ENCODE measurements around the gene SLC24A3. TPM values are rescaled to one million over a fixed set of nuclear protein-coding genes. Genes with fewer than 3 reads are reported as not detected.

Gene SLC24A3
- total and polyA plus RNA-seq, 2 of the 13 experiments (the other 11 are each of a cell fraction or from before 2014, with no cell fraction given): not detected

DNA sequence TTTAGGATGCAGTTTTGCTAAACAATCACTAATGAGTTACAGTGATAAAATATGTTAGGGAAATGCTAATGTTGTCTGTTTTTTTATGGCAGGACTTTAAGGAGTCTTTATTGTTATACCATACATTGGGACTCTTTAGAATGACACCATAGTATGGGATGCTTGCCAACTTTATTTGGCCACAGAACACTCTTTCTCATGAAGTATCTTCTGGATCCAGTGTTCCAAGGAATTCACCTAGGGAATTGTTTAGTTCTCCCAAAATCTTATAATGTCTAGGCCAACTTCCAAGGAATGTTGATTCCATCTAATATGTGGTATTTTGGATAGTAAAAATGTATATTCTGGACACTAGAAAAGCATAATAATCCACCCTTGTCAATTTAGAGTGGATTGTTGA, 548.9 kb downstream of the SLC24A3 start (continued):
- TF ChIP-seq NR2F6 (IDR thresholded peaks at IDR 0.05) (no peak), NR2F6 (CRISPR knock-in tag; IDR thresholded peaks at IDR 0.05) (no peak), ZNF343 (CRISPR knock-in tag; IDR thresholded peaks at IDR 0.05) (no peak), SNAPC2 (CRISPR knock-in tag; IDR thresholded peaks at IDR 0.05) (no peak), NCOR1 (IDR thresholded peaks at IDR 0.05; ENCODE audit: borderline replicate concordance, low read length) (no peak), MED13 (CRISPR knock-in tag; IDR thresholded peaks at IDR 0.05) (no peak)
- TF ChIP-seq, protein P1, sequence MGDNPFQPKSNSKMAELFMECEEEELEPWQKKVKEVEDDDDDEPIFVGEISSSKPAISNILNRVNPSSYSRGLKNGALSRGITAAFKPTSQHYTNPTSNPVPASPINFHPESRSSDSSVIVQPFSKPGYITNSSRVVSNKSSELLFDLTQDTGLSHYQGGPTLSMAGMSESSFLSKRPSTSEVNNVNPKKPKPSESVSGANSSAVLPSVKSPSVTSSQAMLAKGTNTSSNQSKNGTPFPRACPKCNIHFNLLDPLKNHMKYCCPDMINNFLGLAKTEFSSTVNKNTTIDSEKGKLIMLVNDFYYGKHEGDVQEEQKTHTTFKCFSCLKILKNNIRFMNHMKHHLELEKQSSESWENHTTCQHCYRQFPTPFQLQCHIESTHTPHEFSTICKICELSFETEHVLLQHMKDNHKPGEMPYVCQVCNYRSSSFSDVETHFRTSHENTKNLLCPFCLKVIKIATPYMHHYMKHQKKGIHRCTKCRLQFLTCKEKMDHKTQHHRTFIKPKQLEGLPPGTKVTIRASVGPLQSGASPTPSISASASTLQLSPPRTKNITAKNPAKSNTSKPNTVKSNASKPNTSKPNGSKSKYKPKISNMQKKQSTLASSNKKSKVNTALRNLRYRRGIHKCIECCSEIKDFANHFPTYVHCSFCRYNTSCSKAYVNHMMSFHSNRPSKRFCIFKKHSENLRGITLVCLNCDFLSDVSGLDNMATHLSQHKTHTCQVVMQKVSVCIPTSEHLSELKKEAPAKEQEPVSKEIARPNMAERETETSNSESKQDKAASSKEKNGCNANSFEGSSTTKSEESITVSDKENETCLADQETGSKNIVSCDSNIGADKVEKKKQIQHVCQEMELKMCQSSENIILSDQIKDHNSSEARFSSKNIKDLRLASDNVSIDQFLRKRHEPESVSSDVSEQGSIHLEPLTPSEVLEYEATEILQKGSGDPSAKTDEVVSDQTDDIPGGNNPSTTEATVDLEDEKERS (CRISPR knock-in tag; IDR thresholded peaks at IDR 0.05): no peak

DNA sequence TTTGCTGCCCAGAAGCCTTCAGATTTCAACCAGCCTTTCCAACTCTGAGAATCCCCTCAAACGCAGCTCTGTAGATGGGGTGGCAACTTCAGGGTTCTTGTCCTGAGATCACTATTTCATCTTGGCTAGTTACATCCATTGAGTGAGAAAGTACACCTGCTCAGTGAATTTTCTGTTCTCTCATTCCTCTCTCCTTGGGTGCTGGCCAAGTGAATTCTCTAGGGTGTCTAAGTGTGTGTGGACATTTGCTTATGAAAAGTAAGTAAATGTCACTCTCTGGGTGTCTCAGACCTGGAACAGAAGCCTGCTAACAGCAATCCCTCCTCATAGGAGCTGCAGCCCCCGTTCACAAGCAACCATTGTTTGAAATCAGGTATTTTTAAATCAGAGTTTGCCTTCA, 549.4 kb downstream of the SLC24A3 start:
- TF ChIP-seq TEAD3 (CRISPR knock-in tag; optimal IDR thresholded peaks at IDR 0.05; ENCODE audit: borderline replicate concordance): no peak
- TF ChIP-seq ZNF616 (CRISPR knock-in tag; IDR thresholded peaks at IDR 0.05; ENCODE audit: low read depth): no peak

More for the DNA sequence above, 549.4 kb downstream of the SLC24A3 start:
- WGBS (ENCODE audit: low lambda C conversion rate): 75% methylated on average over 2 of the region's 2 CpGs
- ChIA-PET CTCF (ENCODE audit: low intra/inter-chr PET ratio, low total read pairs) (no interaction called here), POLR2A (no interaction called here)
- peaks cover 0 to 21% of the 10 kb centered on the region in 2 experiments; a peak in 2 of 5 replicates for H3K27me3 ChIP-seq (ENCODE audit: control insufficient read depth in 1 of 2, insufficient read depth in 2 of 2, low read length in 2 of 2)
- intact Hi-C loops (cut with micrococcal nuclease; ENCODE audit: unreplicated experiment): no loop called here
- H3K4me2 ChIP-seq (ENCODE audit: low read depth, low read length): no peak overlapping the region
- no peaks in the 10 kb centered on the region for H3K9me3 ChIP-seq (ENCODE audit: low read length)
- no peak for DNase-seq (ENCODE audit: low spot score)
- in situ Hi-C loops (cut with HindIII; ENCODE audit: extremely low pct_ligation_motif_present, low pct_unique_long_range_greater_than_20kb): no loop called here
- peaks cover 41% of the 10 kb centered on the region for H3K4me1 ChIP-seq (ENCODE audit: insufficient read depth, low read length)
- no peak overlapping the region for H2AFZ ChIP-seq (ENCODE audit: low read length)
- no TSS peak for BruUV-seq (replicated peaks)
- H3K27ac ChIP-seq (ENCODE audit: extremely low read length, insufficient read depth, low read length): no peak overlapping the region
- no peak for FAIRE-seq
- no peak for ATAC-seq
- no peaks in the 10 kb centered on the region for H3K79me2 ChIP-seq (ENCODE audit: insufficient read depth, low read length)
- no peak overlapping the region for H3K9ac ChIP-seq (ENCODE audit: insufficient read depth, low read depth, low read length)
- H4K20me1 ChIP-seq (ENCODE audit: insufficient read depth, low read length): no peaks in the 10 kb centered on the region
- no peak overlapping the region for H3K4me3 ChIP-seq (replicated peaks in 1 of 3; ENCODE audit: insufficient read depth in 1 of 3, low read depth in 2 of 3, low read length in 3 of 3)
- no peaks in the 10 kb centered on the region for H3K36me3 ChIP-seq (replicated peaks in 1 of 2; ENCODE audit: control insufficient read depth in 1 of 2, insufficient read depth in 2 of 2, low read length in 2 of 2)
